ENCODE measurements around the gene KCNK7. TPM values are rescaled to one million over a fixed set of nuclear protein-coding genes. Genes with fewer than 3 reads are reported as not detected.

The KCNK7 gene
- total RNA-seq, 1 donor from 2014 or later, result 0.84 TPM

GRCh38 chr11:65612691-65613090 lies 17.1 kb upstream of the KCNK7 start:
- H3K4me3 ChIP-seq (ENCODE audit: insufficient read depth, low read depth, low read length), result peak overlapping the region; percentile 81
- DNase-seq (ENCODE audit: low read depth) (no peak), FAIRE-seq (no peak)
- no peaks in the 10 kb centered on the region for H3K9me3 Mint-ChIP-seq (ENCODE audit: unreplicated experiment)
- H2AFZ ChIP-seq (ENCODE audit: low read depth, low read length), result no peak overlapping the region
- H3K27me3 Mint-ChIP-seq (ENCODE audit: low read depth, unreplicated experiment), result no peaks in the 10 kb centered on the region
- H3K9ac ChIP-seq (ENCODE audit: low read length), result peak overlapping the region; percentile 83
- peak overlapping the region; percentile 93 for H3K27ac Mint-ChIP-seq (ENCODE audit: unreplicated experiment)
- H4K20me1 ChIP-seq (ENCODE audit: insufficient read depth, low read length), result peaks cover 63% of the 10 kb centered on the region
- H3K27ac ChIP-seq (ENCODE audit: low read depth, low read length), result no peak overlapping the region
- peak overlapping the region; percentile 97 for H3K4me2 ChIP-seq (ENCODE audit: low read length)
- H3K36me3 ChIP-seq (ENCODE audit: insufficient read depth, low read length), result peaks cover 2% of the 10 kb centered on the region
- peaks cover 88% of the 10 kb centered on the region for H3K79me2 ChIP-seq (ENCODE audit: insufficient read depth, low read length)
- H3K9me3 ChIP-seq (ENCODE audit: insufficient read depth, low read depth, low read length), result no peaks in the 10 kb centered on the region
- H3K4me3 Mint-ChIP-seq (ENCODE audit: unreplicated experiment), result peak overlapping the region; percentile 89
- H3K36me3 Mint-ChIP-seq (ENCODE audit: low read depth, unreplicated experiment), result peaks cover 18% of the 10 kb centered on the region
- H3K27me3 ChIP-seq (ENCODE audit: insufficient read depth, low read length), result no peaks in the 10 kb centered on the region
- peaks cover 41% of the 10 kb centered on the region for H3K4me1 ChIP-seq (ENCODE audit: insufficient read depth, low read length)
- TF ChIP-seq CTCF (IDR thresholded peaks at IDR 0.05; ENCODE audit: insufficient read depth, low read depth, low read length), result no peak
- TF ChIP-seq EZH2 (IDR thresholded peaks at IDR 0.05; ENCODE audit: insufficient read depth, low read length), result no peak
- peaks cover 33% of the 10 kb centered on the region for H3K4me1 Mint-ChIP-seq (ENCODE audit: low read depth, unreplicated experiment)

- TF ChIP-seq CTCF (IDR thresholded peaks at IDR 0.05; ENCODE audit: insufficient read depth, low read depth, low read length) (no peak), EZH2 (IDR thresholded peaks at IDR 0.05; ENCODE audit: insufficient read depth, low read length) (no peak)
- H3K36me3 ChIP-seq (ENCODE audit: insufficient read depth, low read length), result peaks cover 2% of the 10 kb centered on the region
- no peak for FAIRE-seq
- peaks cover 22% of the 10 kb centered on the region for H3K36me3 Mint-ChIP-seq (ENCODE audit: low read depth, unreplicated experiment)
- H3K4me3 ChIP-seq (ENCODE audit: insufficient read depth, low read depth, low read length), result peak overlapping the region; percentile 81
- H3K4me3 Mint-ChIP-seq (ENCODE audit: unreplicated experiment), result peak overlapping the region; percentile 89
- H3K4me2 ChIP-seq (ENCODE audit: low read length), result peak overlapping the region; percentile 97
- no peaks in the 10 kb centered on the region for H3K9me3 ChIP-seq (ENCODE audit: insufficient read depth, low read depth, low read length)
- H3K4me1 ChIP-seq (ENCODE audit: insufficient read depth, low read length), result peaks cover 45% of the 10 kb centered on the region
- no peaks in the 10 kb centered on the region for H3K9me3 Mint-ChIP-seq (ENCODE audit: unreplicated experiment)
- peak overlapping the region; percentile 64 for H3K9ac ChIP-seq (ENCODE audit: low read length)
- no peak overlapping the region for H2AFZ ChIP-seq (ENCODE audit: low read depth, low read length)
- H3K27ac ChIP-seq (ENCODE audit: low read depth, low read length), result peak overlapping the region; percentile 37
- peaks cover 33% of the 10 kb centered on the region for H3K4me1 Mint-ChIP-seq (ENCODE audit: low read depth, unreplicated experiment)
- peaks cover 61% of the 10 kb centered on the region for H4K20me1 ChIP-seq (ENCODE audit: insufficient read depth, low read length)
- H3K27ac Mint-ChIP-seq (ENCODE audit: unreplicated experiment), result peak overlapping the region; percentile 93
- DNase-seq (ENCODE audit: low read depth), result no peak
- H3K27me3 Mint-ChIP-seq (ENCODE audit: low read depth, unreplicated experiment), result no peaks in the 10 kb centered on the region
- no peaks in the 10 kb centered on the region for H3K27me3 ChIP-seq (ENCODE audit: insufficient read depth, low read length)
- H3K79me2 ChIP-seq (ENCODE audit: insufficient read depth, low read length), result peaks cover 82% of the 10 kb centered on the region
These were observed 16.4 kb upstream of the KCNK7 start for GRCh38 chr11:65611758-65612603.

All from astrocyte (in vitro differentiated cells and primary cell).